Cortex of kidney (tissue), 1 donor: Measurements from ENCODE around the gene WWOX.
"Not testable (repeated sequence)": the region's sequence is repeated elsewhere in the genome, so short reads cannot be mapped to it uniquely, and the experiment has no call there.

Source experiments
- DNase-seq: peaks from one replicate; lab custom pipeline; 2025; lab: John Stamatoyannopoulos, UW

The WWOX gene

DNA sequence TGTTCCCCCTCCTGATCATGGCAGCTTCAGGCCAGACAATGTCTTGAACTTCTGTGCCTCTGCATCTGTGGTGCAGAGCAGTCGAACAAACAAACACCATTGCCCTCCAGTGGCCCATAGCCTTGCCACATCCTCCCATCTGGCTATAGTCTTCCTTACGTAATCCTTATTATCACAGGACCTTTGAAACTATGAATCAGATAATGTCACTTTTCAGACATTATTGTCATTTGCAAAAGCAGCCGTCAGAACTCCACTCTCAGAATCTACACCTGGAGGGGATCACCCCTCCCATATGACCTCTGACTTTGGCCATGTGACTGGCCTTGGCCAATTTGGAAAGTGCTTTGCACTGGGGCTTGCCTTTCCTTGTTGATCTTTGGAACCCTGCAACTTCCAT lies 1113.8 kb downstream of the WWOX start:
- DNase-seq = no peak

DNA sequence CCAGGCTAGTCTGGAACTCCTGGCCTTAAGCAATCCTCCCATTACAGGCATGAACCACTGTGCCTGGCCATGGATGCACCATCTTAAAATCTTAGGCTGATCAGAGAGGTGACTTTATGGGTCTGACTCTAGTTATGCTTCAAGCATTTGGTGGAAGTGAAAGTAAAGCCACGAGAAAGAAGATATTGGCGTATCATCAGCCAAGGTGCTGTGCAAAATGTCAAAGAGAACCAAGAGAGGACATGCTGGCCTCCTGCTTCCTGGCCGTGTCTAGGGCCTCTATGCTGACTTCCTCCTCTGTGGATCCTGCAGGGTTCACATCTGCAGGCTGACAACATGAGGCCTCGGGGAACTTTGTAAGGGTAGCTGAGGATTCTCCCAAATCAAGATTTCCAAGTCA lies 1115.8 kb downstream of the WWOX start:
- DNase-seq = no peak

DNA sequence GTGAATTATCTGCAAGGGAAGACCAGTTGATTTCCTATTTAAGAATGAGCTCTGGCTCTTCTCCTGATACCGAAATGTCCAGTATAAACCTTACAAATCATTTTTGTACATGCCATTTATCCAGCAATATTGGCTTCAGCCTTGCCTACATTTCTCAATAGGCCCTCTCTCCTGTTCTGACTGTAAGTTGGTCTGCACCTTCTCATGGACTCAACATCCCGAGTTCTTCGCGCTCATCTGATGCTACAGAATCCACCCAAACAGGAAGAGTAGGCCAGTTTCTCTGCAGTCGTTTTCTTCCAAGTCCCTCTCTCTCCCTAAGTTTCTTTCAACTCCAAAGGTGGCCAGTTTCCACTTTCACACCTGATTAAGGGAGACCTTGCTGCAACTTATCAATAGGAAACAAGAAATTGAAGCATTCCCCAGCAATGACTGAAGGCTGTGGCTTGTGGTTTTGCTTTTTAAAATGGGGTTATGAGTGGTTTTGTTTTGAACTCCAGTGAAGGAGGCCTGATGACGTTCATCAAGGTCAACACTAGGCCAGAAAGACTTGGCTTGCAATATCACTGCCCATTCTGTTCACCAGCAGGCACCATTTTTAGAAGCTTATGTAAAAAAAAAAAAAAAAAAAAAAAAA lies 1118.0 kb downstream of the WWOX start:
- no peak for DNase-seq

- no peak for DNase-seq
Measured at GRCh38 chr16:79218351-79218750, 1118.9 kb downstream of the WWOX start.

DNA sequence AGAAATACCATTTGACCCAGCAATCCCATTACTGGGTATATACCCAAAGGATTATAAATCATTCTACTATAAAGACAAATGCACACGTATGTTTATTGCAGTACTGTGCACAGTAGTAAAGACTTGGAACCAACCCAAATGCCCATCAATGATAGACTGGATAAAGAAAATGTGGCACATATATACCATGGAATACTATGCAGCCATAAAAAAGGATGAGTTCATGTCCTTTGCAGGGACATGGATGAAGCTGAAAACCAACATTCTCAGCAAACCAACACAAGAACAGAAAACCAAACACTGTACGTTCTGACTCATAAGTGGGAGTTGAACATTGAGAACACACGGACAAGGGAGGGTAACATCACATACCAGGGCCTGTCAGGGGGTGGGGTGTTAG lies 1126.5 kb downstream of the WWOX start:
- DNase-seq = not testable (repeated sequence)

DNA sequence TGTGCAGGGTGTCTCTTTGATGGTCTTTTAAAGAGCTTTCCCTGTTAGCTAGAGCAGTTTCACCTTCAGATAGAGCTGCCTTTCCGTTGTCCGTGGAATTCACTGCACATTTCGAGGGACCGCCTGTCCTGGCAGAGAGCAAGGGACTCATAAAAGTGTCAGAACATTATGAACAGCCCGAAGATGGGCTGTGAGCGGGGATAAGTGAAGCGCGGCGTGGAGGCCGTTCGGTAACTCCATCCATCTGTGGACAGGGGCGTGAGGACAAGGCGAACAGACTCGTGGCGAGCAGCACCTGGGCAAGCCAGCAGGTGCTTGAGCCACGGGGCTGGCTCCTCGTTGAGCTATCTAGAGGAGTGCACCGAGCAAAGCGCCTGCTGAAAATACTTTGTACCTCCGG lies 1129.9 kb downstream of the WWOX start:
- DNase-seq = no peak

DNA sequence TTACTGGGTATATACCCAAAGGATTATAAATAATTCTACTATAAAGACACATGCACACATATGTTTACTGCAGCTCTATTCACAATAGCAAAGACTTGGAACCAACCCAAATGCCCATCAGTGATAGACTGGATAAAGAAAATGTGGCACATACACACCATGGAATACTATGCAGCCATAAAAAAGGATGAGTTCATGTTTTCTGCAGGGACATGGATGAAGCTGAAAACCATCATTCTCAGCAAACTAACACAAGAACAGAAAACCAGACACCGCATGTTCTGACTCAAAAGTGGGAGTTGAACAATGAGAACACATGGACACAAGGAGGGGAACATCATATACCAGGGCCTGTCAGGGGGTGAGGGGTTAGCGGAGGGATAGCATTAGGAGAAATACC lies 1146.2 kb downstream of the WWOX start:
- DNase-seq = not testable (repeated sequence)

- no peak for DNase-seq
Measured at GRCh38 chr16:79247386-79247785, 1147.9 kb downstream of the WWOX start.

GRCh38 chr16:79248351-79248750 lies 1148.9 kb downstream of the WWOX start:
- DNase-seq = no peak

- DNase-seq = no peak
Measured at GRCh38 chr16:79250502-79251098, 1151.1 kb downstream of the WWOX start.

- no peak for DNase-seq
Measured at GRCh38 chr16:79253100-79253631, 1153.7 kb downstream of the WWOX start.

- no peak for DNase-seq
Measured at GRCh38 chr16:79257953-79258490, 1158.6 kb downstream of the WWOX start.

DNA sequence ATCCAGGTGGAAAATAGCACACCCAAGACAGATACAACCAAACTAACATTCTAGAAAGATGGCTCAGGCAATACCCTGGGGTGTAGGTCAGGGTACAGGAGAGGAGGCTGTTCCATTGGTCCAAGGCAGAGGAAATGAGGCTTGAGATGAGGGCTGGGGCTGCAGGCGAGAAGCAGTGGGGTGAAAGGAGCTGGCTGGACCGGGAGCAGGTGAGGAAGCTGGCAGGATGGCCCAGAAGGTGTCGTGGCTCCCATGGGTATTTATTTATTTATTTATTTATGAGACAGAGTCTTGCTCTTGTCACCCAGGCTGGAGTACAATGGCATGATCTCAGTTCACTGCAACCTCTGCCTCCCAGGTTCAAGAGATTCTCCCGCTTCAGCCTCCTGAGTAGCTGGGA lies 1161.4 kb downstream of the WWOX start:
- not testable (repeated sequence) for DNase-seq

DNA sequence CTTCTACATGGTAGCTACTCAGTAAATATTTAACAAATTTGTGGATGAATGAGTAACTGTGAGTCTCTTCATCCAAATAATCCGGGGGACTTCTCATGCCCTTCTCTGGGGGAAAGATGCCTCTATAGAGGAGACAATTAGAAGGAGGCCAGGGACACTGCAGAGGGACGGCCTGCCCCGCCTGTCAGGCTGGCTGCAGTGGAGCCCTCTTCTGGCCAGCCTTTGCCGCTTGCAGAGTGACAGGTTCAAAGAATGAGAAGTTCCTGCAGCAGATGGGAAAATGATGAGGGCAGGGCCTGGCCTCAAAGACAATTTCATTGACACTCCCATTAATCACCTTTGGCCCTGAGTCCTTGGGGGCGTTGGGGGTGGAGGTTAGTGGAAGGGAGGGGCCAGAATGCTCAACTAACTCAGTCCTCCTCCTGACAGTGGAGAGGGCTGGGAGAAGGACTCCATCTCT lies 1162.1 kb downstream of the WWOX start:
- no peak for DNase-seq

- no peak for DNase-seq
Measured at GRCh38 chr16:79261944-79262552, 1162.6 kb downstream of the WWOX start.
